ENCODE data around the gene QSER1. TPM values are rescaled to one million over a fixed set of nuclear protein-coding genes. Genes with fewer than 3 reads are reported as not detected.

QSER1 gene
- total and polyA plus RNA-seq, 9 of the 15 experiments (the other 6 are each of a cell fraction or from before 2014, with no cell fraction given): 5.8 to 33.6 (median 22.3) TPM

DNA sequence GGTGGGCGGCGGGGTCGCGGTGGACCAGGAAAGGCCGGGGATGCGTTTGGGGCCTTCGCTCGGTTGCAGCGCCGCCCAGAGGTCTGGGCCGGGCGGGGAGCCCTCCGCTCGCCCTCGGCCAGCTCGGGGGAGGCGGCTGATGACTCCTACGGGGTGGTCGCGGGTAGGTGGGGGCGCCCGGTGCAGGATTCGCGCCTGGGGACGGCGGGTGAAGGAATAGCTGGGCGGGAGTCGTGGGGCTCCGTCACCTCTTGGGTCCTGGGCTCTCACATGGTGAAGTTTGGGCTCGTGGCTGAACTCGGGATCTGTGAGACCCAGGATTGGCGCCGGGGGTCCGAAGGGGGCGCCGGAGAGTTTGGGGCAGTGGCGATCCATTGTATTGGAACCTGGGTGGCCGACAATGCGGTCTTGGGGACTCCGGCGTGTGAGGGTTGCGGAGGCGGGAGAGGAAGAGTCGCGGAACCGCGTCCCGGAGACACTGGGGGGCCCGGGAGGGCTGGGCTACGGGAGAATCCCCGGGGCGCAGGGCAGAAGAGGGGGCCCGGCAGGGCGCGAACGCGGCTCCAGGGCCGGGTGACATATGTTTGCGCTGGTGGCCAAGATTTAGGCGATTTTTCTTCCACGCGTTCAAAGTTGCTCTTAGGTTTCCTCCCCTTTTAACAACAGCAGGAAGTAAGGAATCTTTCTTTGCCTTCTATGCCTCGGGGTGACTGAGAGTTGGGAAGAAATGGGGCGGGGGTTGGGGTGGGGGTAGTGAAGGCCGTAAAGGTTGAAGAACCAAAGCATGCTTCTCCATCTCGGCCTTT, 935 bp downstream of the QSER1 start (continued):
- TF ChIP-seq ZC3H11A (IDR thresholded peaks at IDR 0.05; ENCODE audit: low read depth, low read length): no peak
- TF ChIP-seq C11orf30 (IDR thresholded peaks at IDR 0.05; ENCODE audit: low read depth): no peak
- TF ChIP-seq SIN3B (IDR thresholded peaks at IDR 0.05; ENCODE audit: low read depth): no peak
- TF ChIP-seq, protein P1, sequence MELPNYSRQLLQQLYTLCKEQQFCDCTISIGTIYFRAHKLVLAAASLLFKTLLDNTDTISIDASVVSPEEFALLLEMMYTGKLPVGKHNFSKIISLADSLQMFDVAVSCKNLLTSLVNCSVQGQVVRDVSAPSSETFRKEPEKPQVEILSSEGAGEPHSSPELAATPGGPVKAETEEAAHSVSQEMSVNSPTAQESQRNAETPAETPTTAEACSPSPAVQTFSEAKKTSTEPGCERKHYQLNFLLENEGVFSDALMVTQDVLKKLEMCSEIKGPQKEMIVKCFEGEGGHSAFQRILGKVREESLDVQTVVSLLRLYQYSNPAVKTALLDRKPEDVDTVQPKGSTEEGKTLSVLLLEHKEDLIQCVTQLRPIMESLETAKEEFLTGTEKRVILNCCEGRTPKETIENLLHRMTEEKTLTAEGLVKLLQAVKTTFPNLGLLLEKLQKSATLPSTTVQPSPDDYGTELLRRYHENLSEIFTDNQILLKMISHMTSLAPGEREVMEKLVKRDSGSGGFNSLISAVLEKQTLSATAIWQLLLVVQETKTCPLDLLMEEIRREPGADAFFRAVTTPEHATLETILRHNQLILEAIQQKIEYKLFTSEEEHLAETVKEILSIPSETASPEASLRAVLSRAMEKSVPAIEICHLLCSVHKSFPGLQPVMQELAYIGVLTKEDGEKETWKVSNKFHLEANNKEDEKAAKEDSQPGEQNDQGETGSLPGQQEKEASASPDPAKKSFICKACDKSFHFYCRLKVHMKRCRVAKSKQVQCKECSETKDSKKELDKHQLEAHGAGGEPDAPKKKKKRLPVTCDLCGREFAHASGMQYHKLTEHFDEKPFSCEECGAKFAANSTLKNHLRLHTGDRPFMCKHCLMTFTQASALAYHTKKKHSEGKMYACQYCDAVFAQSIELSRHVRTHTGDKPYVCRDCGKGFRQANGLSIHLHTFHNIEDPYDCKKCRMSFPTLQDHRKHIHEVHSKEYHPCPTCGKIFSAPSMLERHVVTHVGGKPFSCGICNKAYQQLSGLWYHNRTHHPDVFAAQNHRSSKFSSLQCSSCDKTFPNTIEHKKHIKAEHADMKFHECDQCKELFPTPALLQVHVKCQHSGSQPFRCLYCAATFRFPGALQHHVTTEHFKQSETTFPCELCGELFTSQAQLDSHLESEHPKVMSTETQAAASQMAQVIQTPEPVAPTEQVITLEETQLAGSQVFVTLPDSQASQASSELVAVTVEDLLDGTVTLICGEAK (IDR thresholded peaks at IDR 0.05): no peak
- TF ChIP-seq, protein P1 (CRISPR knock-in tag; IDR thresholded peaks at IDR 0.05): no peak
- TF ChIP-seq, protein P2, sequence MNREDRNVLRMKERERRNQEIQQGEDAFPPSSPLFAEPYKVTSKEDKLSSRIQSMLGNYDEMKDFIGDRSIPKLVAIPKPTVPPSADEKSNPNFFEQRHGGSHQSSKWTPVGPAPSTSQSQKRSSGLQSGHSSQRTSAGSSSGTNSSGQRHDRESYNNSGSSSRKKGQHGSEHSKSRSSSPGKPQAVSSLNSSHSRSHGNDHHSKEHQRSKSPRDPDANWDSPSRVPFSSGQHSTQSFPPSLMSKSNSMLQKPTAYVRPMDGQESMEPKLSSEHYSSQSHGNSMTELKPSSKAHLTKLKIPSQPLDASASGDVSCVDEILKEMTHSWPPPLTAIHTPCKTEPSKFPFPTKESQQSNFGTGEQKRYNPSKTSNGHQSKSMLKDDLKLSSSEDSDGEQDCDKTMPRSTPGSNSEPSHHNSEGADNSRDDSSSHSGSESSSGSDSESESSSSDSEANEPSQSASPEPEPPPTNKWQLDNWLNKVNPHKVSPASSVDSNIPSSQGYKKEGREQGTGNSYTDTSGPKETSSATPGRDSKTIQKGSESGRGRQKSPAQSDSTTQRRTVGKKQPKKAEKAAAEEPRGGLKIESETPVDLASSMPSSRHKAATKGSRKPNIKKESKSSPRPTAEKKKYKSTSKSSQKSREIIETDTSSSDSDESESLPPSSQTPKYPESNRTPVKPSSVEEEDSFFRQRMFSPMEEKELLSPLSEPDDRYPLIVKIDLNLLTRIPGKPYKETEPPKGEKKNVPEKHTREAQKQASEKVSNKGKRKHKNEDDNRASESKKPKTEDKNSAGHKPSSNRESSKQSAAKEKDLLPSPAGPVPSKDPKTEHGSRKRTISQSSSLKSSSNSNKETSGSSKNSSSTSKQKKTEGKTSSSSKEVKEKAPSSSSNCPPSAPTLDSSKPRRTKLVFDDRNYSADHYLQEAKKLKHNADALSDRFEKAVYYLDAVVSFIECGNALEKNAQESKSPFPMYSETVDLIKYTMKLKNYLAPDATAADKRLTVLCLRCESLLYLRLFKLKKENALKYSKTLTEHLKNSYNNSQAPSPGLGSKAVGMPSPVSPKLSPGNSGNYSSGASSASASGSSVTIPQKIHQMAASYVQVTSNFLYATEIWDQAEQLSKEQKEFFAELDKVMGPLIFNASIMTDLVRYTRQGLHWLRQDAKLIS (CRISPR knock-in tag; IDR thresholded peaks at IDR 0.05): 0 out of 2 replicates have a peak, but pooled peaks have one; percentile 25
- no peak for TF ChIP-seq ARHGAP35 (IDR thresholded peaks at IDR 0.05; ENCODE audit: partially characterized antibody)
- TF ChIP-seq PRPF4 (IDR thresholded peaks at IDR 0.05; ENCODE audit: insufficient read depth, low read depth, low read length, poor library complexity, severe bottlenecking): peak; percentile 15
- peak; percentile 50 for TF ChIP-seq TAF1 (IDR thresholded peaks at IDR 0.05; ENCODE audit: control insufficient read depth, extremely low read depth, insufficient read depth, low read length, severe bottlenecking)
- TF ChIP-seq, protein P3, sequence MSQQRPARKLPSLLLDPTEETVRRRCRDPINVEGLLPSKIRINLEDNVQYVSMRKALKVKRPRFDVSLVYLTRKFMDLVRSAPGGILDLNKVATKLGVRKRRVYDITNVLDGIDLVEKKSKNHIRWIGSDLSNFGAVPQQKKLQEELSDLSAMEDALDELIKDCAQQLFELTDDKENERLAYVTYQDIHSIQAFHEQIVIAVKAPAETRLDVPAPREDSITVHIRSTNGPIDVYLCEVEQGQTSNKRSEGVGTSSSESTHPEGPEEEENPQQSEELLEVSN (IDR thresholded peaks at IDR 0.05; ENCODE audit: borderline replicate concordance in 1 of 2, extremely low read depth in 1 of 2, insufficient read depth in 1 of 2, insufficient read length in 1 of 2, low read depth in 1 of 2, low read length in 1 of 2, poor library complexity in 1 of 2, severe bottlenecking in 1 of 2): peak in 1 of 2 experiments; percentile 10
- no peak for TF ChIP-seq RBM39 (optimal IDR thresholded peaks at IDR 0.05; ENCODE audit: low read depth, low read length)
